NCI-H510A (cell line): ENCODE results near the gene JPH4.
A peak's percentile ranks its signal among the peaks of the same experiment; 100 is the strongest.

Experiments
- DNase-seq: peaks from one replicate; lab custom pipeline; 2025; lab: John Stamatoyannopoulos, UW

JPH4 gene

GRCh38 chr14:23579311-23579630 is 681 bp upstream of the JPH4 start:
- DNase-seq, result no peak

- DNase-seq, result no peak
Observed at GRCh38 chr14:23577710-23578392, 739 bp downstream of the JPH4 start.

- DNase-seq, result no peak
Observed at GRCh38 chr14:23577004-23577681, 1.4 kb downstream of the JPH4 start.

GRCh38 chr14:23573384-23574015 is 5.1 kb downstream of the JPH4 start:
- DNase-seq, result peak; percentile 31

- DNase-seq, result no peak
Observed at GRCh38 chr14:23572836-23573235, 5.8 kb downstream of the JPH4 start.

GRCh38 chr14:23572524-23572828 is 6.1 kb downstream of the JPH4 start:
- DNase-seq, result no peak

- no peak for DNase-seq
Observed at GRCh38 chr14:23571701-23572523, 6.7 kb downstream of the JPH4 start.

GRCh38 chr14:23570806-23571483 is 7.6 kb downstream of the JPH4 start:
- DNase-seq, result no peak

GRCh38 chr14:23569443-23570151 is 9.0 kb downstream of the JPH4 start:
- peak; percentile 79 for DNase-seq

GRCh38 chr14:23568600-23569331 is 9.8 kb downstream of the JPH4 start:
- no peak for DNase-seq

GRCh38 chr14:23568021-23568599 is 10.5 kb downstream of the JPH4 start:
- no peak for DNase-seq

GRCh38 chr14:23567186-23568020 is 11.2 kb downstream of the JPH4 start, which contains the start of gene AP1G2:
Gene AP1G2 (minus strand): TSS chr14:23567791. CDS start chr14:23567314, 477 bp downstream.
- DNase-seq, result peak; percentile 89

GRCh38 chr14:23566778-23567185 is 11.8 kb downstream of the JPH4 start:
- DNase-seq, result no peak

GRCh38 chr14:23566112-23566777 is 12.3 kb downstream of the JPH4 start:
- DNase-seq, result no peak

- DNase-seq, result no peak
Observed at GRCh38 chr14:23565626-23566025, 13.0 kb downstream of the JPH4 start.

- no peak for DNase-seq
Observed at GRCh38 chr14:23564876-23565275, 13.7 kb downstream of the JPH4 start.

- no peak for DNase-seq
Observed at GRCh38 chr14:23564181-23564812, 14.3 kb downstream of the JPH4 start.

- no peak for DNase-seq
Observed at GRCh38 chr14:23563473-23564180, 15.0 kb downstream of the JPH4 start.
